HEK293 (cell line): ENCODE results near the gene ASIC1.

Experiments used
- CTCF ChIA-PET: fragments of 350-600 bp; formaldehyde crosslinking; extraction: SDS; loops from one replicate; lab custom pipeline; 2021; ENCODE audit warnings: antibody characterized with exemption; lab: Yijun Ruan, JAX
- POLR2A ChIA-PET: fragments of 300-600 bp; formaldehyde crosslinking; extraction: SDS; loops from one replicate; lab custom pipeline; 2020; ENCODE audit warnings: antibody characterized with exemption, inconsistent platforms; lab: Yijun Ruan, JAX
- H3K27ac ChIP-seq: fragments of 200-500 bp; sonication (Bioruptor generic); 2 replicates; pipeline ENCODE4 v1.5.1; 2014; ENCODE audit warnings: low read depth, low read length, control low read depth, inconsistent platforms; ENCODE audit errors: extremely low read depth
- H3K36me3 ChIP-seq, 2 experiments: fragments of 200-500 bp in 1 of 2; sonication (Bioruptor generic) in 1 of 2; 1 replicate in 1 of 2; 2 replicates in 1 of 2; pipeline ENCODE4 v1.5.1; 2014 to 2017; ENCODE audit warnings: inconsistent platforms in 2 of 2, low read length in 2 of 2; ENCODE audit not compliant: control insufficient read depth in 2 of 2, insufficient read depth in 1 of 2
- H3K4me1 ChIP-seq: fragments of 200-500 bp; sonication (Bioruptor generic); 2 replicates; pipeline ENCODE4 v1.5.1; 2014; ENCODE audit warnings: mild to moderate bottlenecking, low read length, inconsistent platforms; ENCODE audit not compliant: control insufficient read depth, insufficient read depth
- H3K4me3 ChIP-seq: 2 replicates; pipeline ENCODE4 v1.5.1; 2011; ENCODE audit warnings: low read depth, mild to moderate bottlenecking, control low read depth, low read length, moderate library complexity
- H3K9me3 ChIP-seq: fragments of 200-500 bp; sonication (Bioruptor generic); 2 replicates; pipeline ENCODE4 v1.5.1; 2014; ENCODE audit warnings: low read depth, low read length, inconsistent platforms; ENCODE audit not compliant: control insufficient read depth, insufficient read depth
- BCL11A ChIP-seq: fragments of 450-650 bp; formaldehyde crosslinking; IDR thresholded peaks from 2 replicates; pipeline ENCODE4 v1.5.1; 2016; ENCODE audit warnings: low read depth, missing biosample characterization, missing genetic modification characterization
- BCL11B ChIP-seq: fragments of 450-650 bp; formaldehyde crosslinking; IDR thresholded peaks from 2 replicates; pipeline ENCODE4 v1.5.1; 2016; ENCODE audit warnings: low read depth, missing biosample characterization, missing genetic modification characterization
- HOXC10 ChIP-seq: sonication (generic); formaldehyde crosslinking; IDR thresholded peaks from 2 replicates; pipeline ENCODE4 v1.8.1; 2023; ENCODE audit warnings: mild to moderate bottlenecking, missing genetic modification reagents
- SALL2 ChIP-seq: fragments of 450-650 bp; formaldehyde crosslinking; IDR thresholded peaks from 2 replicates; pipeline ENCODE4 v1.5.0; 2017; ENCODE audit warnings: missing biosample characterization, mild to moderate bottlenecking, missing genetic modification characterization, borderline replicate concordance
- SP3 ChIP-seq: fragments of 450-650 bp; formaldehyde crosslinking; IDR thresholded peaks from 2 replicates; pipeline ENCODE4 v1.5.1; 2016; ENCODE audit warnings: missing biosample characterization, missing genetic modification characterization
- SP7 ChIP-seq: fragments of 450-650 bp; formaldehyde crosslinking; IDR thresholded peaks from 2 replicates; pipeline ENCODE4 v1.5.1; 2016; ENCODE audit warnings: missing biosample characterization, missing genetic modification characterization
- TCF7L2 ChIP-seq: IDR thresholded peaks from 2 replicates; pipeline ENCODE4 v1.6.1; 2011; ENCODE audit warnings: low read depth, mild to moderate bottlenecking, inconsistent platforms, low read length, moderate library complexity, borderline replicate concordance
- ZNF10 ChIP-seq: fragments of 450-650 bp; formaldehyde crosslinking; IDR thresholded peaks from 2 replicates; pipeline ENCODE4 v1.5.1; 2017; ENCODE audit warnings: missing biosample characterization, missing genetic modification characterization
- ZNF112 ChIP-seq: fragments of 450-650 bp; formaldehyde crosslinking; IDR thresholded peaks from 2 replicates; pipeline ENCODE4 v1.5.0; 2017; ENCODE audit warnings: missing biosample characterization, missing genetic modification characterization
- ZNF274 ChIP-seq, 2 experiments: fragments of 200-500 bp in 1 of 2; fragments of 450-650 bp in 1 of 2; sonication (Bioruptor generic) in 1 of 2; formaldehyde crosslinking in 1 of 2; IDR thresholded peaks; 2 replicates each; pipeline versions ENCODE4 v1.5.1 to v1.6.1; 2014 to 2016; ENCODE audit warnings: borderline replicate concordance in 1 of 2, inconsistent platforms in 1 of 2, low read length in 1 of 2, missing biosample characterization in 1 of 2, missing genetic modification characterization in 1 of 2
- ZNF350 ChIP-seq: fragments of 450-650 bp; formaldehyde crosslinking; IDR thresholded peaks from 2 replicates; pipeline ENCODE4 v1.5.0; 2017; ENCODE audit warnings: missing biosample characterization, mild to moderate bottlenecking, missing genetic modification characterization
- ZNF623 ChIP-seq: fragments of 450-650 bp; formaldehyde crosslinking; IDR thresholded peaks from 2 replicates; pipeline ENCODE4 v1.5.1; 2016; ENCODE audit warnings: missing biosample characterization, missing genetic modification characterization
- ZNF658 ChIP-seq: fragments of 450-650 bp; formaldehyde crosslinking; IDR thresholded peaks from 2 replicates; pipeline ENCODE4; 2016; ENCODE audit warnings: missing biosample characterization, missing genetic modification characterization
- ZNF777 ChIP-seq: fragments of 450-650 bp; formaldehyde crosslinking; IDR thresholded peaks from 2 replicates; pipeline ENCODE4 v1.5.1; 2017; ENCODE audit warnings: missing biosample characterization, missing genetic modification characterization, borderline replicate concordance
- ZNF830 ChIP-seq: fragments of 450-650 bp; IDR thresholded peaks from 2 replicates; pipeline ENCODE4 v1.5.0; 2018; ENCODE audit warnings: missing biosample characterization, missing genetic modification characterization, low read depth, mild to moderate bottlenecking, moderate library complexity
- TF ChIP-seq, protein P1 (sequence below): fragments of 450-650 bp; formaldehyde crosslinking; conservative IDR thresholded peaks from 2 replicates; pipeline ENCODE4 v1.5.1; 2016; ENCODE audit warnings: low read depth, missing biosample characterization, missing genetic modification characterization
- TF ChIP-seq, protein P2 (sequence below): fragments of 450-650 bp; formaldehyde crosslinking; IDR thresholded peaks from 2 replicates; pipeline ENCODE4 v1.5.1; 2016; ENCODE audit warnings: missing biosample characterization, missing genetic modification characterization, borderline replicate concordance
- TF ChIP-seq, protein P3 (sequence below): fragments of 450-650 bp; formaldehyde crosslinking; IDR thresholded peaks from 2 replicates; pipeline ENCODE4 v1.5.1; 2016; ENCODE audit warnings: missing biosample characterization, missing genetic modification characterization
- TF ChIP-seq, protein P4 (sequence below): fragments of 450-650 bp; formaldehyde crosslinking; IDR thresholded peaks from 2 replicates; pipeline ENCODE4 v1.5.0; 2017; ENCODE audit warnings: missing biosample characterization, missing genetic modification characterization, borderline replicate concordance

ASIC1 gene

DNA sequence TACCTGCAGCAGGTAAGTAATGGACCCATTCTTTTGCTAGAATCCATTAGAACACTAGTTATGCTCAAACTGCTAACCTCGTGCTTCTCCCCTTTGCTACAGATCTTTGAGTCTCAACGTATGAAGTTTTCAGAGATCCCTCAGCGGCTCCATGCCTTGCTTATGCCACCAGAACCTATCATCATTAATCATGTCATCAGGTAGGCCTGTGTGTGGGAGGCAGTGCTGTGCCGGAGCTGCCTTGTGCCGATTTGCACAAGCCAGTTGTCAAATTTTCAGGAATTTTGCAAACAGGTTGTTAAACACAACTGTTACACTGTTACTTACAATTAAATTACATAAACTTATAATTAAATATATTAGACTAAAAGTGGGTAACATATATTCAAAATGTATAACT is 33.0 kb downstream of the ASIC1 start:
- H3K27ac ChIP-seq, result no peak overlapping the region
- TF ChIP-seq SALL2 (tag by site-specific recombination), result no peak
- no peak for TF ChIP-seq ZNF777 (tag by site-specific recombination)
- TF ChIP-seq HOXC10, result no peak
- TF ChIP-seq ZNF350, result no peak
- TF ChIP-seq BCL11A, result no peak
- TF ChIP-seq BCL11B (tag by site-specific recombination), result no peak
- TF ChIP-seq ZNF623 (tag by site-specific recombination), result no peak
- TF ChIP-seq TCF7L2, result no peak
- TF ChIP-seq, protein P1, sequence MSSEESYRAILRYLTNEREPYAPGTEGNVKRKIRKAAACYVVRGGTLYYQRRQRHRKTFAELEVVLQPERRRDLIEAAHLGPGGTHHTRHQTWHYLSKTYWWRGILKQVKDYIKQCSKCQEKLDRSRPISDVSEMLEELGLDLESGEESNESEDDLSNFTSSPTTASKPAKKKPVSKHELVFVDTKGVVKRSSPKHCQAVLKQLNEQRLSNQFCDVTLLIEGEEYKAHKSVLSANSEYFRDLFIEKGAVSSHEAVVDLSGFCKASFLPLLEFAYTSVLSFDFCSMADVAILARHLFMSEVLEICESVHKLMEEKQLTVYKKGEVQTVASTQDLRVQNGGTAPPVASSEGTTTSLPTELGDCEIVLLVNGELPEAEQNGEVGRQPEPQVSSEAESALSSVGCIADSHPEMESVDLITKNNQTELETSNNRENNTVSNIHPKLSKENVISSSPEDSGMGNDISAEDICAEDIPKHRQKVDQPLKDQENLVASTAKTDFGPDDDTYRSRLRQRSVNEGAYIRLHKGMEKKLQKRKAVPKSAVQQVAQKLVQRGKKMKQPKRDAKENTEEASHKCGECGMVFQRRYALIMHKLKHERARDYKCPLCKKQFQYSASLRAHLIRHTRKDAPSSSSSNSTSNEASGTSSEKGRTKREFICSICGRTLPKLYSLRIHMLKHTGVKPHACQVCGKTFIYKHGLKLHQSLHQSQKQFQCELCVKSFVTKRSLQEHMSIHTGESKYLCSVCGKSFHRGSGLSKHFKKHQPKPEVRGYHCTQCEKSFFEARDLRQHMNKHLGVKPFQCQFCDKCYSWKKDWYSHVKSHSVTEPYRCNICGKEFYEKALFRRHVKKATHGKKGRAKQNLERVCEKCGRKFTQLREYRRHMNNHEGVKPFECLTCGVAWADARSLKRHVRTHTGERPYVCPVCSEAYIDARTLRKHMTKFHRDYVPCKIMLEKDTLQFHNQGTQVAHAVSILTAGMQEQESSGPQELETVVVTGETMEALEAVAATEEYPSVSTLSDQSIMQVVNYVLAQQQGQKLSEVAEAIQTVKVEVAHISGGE (tag by site-specific recombination), result no peak
- TF ChIP-seq, protein P2, sequence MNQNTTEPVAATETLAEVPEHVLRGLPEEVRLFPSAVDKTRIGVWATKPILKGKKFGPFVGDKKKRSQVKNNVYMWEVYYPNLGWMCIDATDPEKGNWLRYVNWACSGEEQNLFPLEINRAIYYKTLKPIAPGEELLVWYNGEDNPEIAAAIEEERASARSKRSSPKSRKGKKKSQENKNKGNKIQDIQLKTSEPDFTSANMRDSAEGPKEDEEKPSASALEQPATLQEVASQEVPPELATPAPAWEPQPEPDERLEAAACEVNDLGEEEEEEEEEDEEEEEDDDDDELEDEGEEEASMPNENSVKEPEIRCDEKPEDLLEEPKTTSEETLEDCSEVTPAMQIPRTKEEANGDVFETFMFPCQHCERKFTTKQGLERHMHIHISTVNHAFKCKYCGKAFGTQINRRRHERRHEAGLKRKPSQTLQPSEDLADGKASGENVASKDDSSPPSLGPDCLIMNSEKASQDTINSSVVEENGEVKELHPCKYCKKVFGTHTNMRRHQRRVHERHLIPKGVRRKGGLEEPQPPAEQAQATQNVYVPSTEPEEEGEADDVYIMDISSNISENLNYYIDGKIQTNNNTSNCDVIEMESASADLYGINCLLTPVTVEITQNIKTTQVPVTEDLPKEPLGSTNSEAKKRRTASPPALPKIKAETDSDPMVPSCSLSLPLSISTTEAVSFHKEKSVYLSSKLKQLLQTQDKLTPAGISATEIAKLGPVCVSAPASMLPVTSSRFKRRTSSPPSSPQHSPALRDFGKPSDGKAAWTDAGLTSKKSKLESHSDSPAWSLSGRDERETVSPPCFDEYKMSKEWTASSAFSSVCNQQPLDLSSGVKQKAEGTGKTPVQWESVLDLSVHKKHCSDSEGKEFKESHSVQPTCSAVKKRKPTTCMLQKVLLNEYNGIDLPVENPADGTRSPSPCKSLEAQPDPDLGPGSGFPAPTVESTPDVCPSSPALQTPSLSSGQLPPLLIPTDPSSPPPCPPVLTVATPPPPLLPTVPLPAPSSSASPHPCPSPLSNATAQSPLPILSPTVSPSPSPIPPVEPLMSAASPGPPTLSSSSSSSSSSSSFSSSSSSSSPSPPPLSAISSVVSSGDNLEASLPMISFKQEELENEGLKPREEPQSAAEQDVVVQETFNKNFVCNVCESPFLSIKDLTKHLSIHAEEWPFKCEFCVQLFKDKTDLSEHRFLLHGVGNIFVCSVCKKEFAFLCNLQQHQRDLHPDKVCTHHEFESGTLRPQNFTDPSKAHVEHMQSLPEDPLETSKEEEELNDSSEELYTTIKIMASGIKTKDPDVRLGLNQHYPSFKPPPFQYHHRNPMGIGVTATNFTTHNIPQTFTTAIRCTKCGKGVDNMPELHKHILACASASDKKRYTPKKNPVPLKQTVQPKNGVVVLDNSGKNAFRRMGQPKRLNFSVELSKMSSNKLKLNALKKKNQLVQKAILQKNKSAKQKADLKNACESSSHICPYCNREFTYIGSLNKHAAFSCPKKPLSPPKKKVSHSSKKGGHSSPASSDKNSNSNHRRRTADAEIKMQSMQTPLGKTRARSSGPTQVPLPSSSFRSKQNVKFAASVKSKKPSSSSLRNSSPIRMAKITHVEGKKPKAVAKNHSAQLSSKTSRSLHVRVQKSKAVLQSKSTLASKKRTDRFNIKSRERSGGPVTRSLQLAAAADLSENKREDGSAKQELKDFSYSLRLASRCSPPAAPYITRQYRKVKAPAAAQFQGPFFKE (tag by site-specific recombination), result no peak
- TF ChIP-seq, protein P3, sequence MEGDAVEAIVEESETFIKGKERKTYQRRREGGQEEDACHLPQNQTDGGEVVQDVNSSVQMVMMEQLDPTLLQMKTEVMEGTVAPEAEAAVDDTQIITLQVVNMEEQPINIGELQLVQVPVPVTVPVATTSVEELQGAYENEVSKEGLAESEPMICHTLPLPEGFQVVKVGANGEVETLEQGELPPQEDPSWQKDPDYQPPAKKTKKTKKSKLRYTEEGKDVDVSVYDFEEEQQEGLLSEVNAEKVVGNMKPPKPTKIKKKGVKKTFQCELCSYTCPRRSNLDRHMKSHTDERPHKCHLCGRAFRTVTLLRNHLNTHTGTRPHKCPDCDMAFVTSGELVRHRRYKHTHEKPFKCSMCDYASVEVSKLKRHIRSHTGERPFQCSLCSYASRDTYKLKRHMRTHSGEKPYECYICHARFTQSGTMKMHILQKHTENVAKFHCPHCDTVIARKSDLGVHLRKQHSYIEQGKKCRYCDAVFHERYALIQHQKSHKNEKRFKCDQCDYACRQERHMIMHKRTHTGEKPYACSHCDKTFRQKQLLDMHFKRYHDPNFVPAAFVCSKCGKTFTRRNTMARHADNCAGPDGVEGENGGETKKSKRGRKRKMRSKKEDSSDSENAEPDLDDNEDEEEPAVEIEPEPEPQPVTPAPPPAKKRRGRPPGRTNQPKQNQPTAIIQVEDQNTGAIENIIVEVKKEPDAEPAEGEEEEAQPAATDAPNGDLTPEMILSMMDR (tag by site-specific recombination), result no peak
- no peak for TF ChIP-seq SP7 (tag by site-specific recombination)
- TF ChIP-seq, protein P4, sequence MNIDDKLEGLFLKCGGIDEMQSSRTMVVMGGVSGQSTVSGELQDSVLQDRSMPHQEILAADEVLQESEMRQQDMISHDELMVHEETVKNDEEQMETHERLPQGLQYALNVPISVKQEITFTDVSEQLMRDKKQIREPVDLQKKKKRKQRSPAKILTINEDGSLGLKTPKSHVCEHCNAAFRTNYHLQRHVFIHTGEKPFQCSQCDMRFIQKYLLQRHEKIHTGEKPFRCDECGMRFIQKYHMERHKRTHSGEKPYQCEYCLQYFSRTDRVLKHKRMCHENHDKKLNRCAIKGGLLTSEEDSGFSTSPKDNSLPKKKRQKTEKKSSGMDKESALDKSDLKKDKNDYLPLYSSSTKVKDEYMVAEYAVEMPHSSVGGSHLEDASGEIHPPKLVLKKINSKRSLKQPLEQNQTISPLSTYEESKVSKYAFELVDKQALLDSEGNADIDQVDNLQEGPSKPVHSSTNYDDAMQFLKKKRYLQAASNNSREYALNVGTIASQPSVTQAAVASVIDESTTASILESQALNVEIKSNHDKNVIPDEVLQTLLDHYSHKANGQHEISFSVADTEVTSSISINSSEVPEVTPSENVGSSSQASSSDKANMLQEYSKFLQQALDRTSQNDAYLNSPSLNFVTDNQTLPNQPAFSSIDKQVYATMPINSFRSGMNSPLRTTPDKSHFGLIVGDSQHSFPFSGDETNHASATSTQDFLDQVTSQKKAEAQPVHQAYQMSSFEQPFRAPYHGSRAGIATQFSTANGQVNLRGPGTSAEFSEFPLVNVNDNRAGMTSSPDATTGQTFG, result no peak
- TF ChIP-seq ZNF830, result no peak
- no peak for TF ChIP-seq SP3 (tag by site-specific recombination)
- no peak for TF ChIP-seq ZNF658 (tag by site-specific recombination)
- no peak for TF ChIP-seq ZNF274 (IDR thresholded peaks at IDR 0.05; ENCODE audit: low read length)
- no peak for TF ChIP-seq ZNF274 (tag by site-specific recombination; IDR thresholded peaks at IDR 0.05; ENCODE audit: borderline replicate concordance)
- no peak for TF ChIP-seq ZNF112 (tag by site-specific recombination)
- no peak for TF ChIP-seq ZNF10
- H3K9me3 ChIP-seq, result no peaks in the 10 kb centered on the region
- ChIA-PET POLR2A (interaction anchor here (0.7 to 1.7 kb wide), 2 partner anchors 22 to 149 kb away, joined by 4 read pairs; partner anchors contain the start of gene COX14), CTCF (interaction anchor here (0.6 to 3.5 kb wide), 5 partner anchors 11 to 1161 kb away, joined by 3 to 53 read pairs (median 9); partner anchors contain the start of gene COX14)
- no peaks in the 10 kb centered on the region for H3K4me1 ChIP-seq
- peaks cover 75 to 92% of the 10 kb centered on the region in 2 experiments for H3K36me3 ChIP-seq
- H3K4me3 ChIP-seq, result no peak overlapping the region
